A673 (cell line): ENCODE data around the gene KRTAP1-5. TPM values are rescaled to one million over a fixed set of nuclear protein-coding genes. Genes with fewer than 3 reads are reported as not detected.

Experiments used
- BruUV-seq: library from RNA; stranded (reverse); fragments of 400-500 nt; replicated peaks from 2 replicates; lab custom pipeline; 2021; lab: Mats Ljungman, UMichigan
- CTCF ChIA-PET: fragments of 300-600 bp; sonication (Branson Sonifier 250); formaldehyde crosslinking; loops from one replicate; lab custom pipeline; 2022; ENCODE audit warnings: antibody characterized with exemption; lab: Charles Lee
- POLR2A ChIA-PET: fragments of 300-600 bp; sonication (Branson Sonifier 250); formaldehyde crosslinking; loops from one replicate; lab custom pipeline; 2022; ENCODE audit warnings: antibody characterized with exemption; ENCODE audit not compliant: low non-redundant PET; lab: Charles Lee
- DNase-seq: peaks from one replicate; pipeline ENCODE4 v3.0.0-alpha.2; 2015; ENCODE audit warnings: low spot score
- H3K27ac ChIP-seq: fragments of 200-600 bp; sonication (generic); 2 replicates; pipeline ENCODE4 v1.5.1; 2016; ENCODE audit warnings: mixed run types, low read depth, mild to moderate bottlenecking, mixed read lengths, antibody characterized with exemption, low read length; ENCODE audit not compliant: poor library complexity, severe bottlenecking
- H3K27me3 ChIP-seq: fragments of 200-600 bp; sonication (generic); replicated peaks from 2 replicates; pipeline ENCODE4 v1.6.1; 2017; ENCODE audit warnings: mixed run types, low read depth, mild to moderate bottlenecking, mixed read lengths, antibody characterized with exemption, low read length; ENCODE audit not compliant: insufficient read depth, poor library complexity
- H3K36me3 ChIP-seq: fragments of 200-600 bp; sonication (generic); 2 replicates; pipeline ENCODE4 v1.6.1; 2016; ENCODE audit warnings: mixed run types, mild to moderate bottlenecking, mixed read lengths, antibody characterized with exemption, low read length; ENCODE audit not compliant: insufficient read depth, poor library complexity, severe bottlenecking
- H3K4me1 ChIP-seq: fragments of 200-600 bp; sonication (generic); 2 replicates; pipeline ENCODE4 v1.6.1; 2017; ENCODE audit warnings: mixed run types, mild to moderate bottlenecking, mixed read lengths, antibody characterized with exemption, low read length; ENCODE audit not compliant: insufficient read depth, poor library complexity, severe bottlenecking
- H3K4me3 ChIP-seq: fragments of 200-600 bp; sonication (generic); 2 replicates; pipeline ENCODE4 v1.5.1; 2016; ENCODE audit warnings: low read depth, mixed run types, mild to moderate bottlenecking, mixed read lengths, low read length; ENCODE audit not compliant: poor library complexity, severe bottlenecking
- H3K9me3 ChIP-seq: fragments of 200-600 bp; sonication (generic); 2 replicates; pipeline ENCODE4 v1.6.1; 2016; ENCODE audit warnings: mixed run types, low read depth, mild to moderate bottlenecking, mixed read lengths, antibody characterized with exemption, low read length; ENCODE audit not compliant: poor library complexity, severe bottlenecking
- CTCF ChIP-seq: fragments of 300-800, 200-600 bp; sonication (generic); conservative IDR thresholded peaks from 2 replicates; pipeline ENCODE4 v1.5.1; 2017; ENCODE audit warnings: low read depth, mild to moderate bottlenecking, antibody characterized with exemption, low read length, moderate library complexity, mixed read lengths
- EZH2 ChIP-seq: fragments of 200-600 bp; sonication (generic); IDR thresholded peaks from 2 replicates; pipeline ENCODE4 v1.6.1; 2017; ENCODE audit warnings: borderline replicate concordance, low read depth, mild to moderate bottlenecking, mixed read lengths, antibody characterized with exemption, low read length; ENCODE audit not compliant: poor library complexity, severe bottlenecking
- intact Hi-C: fragments of 100-400 bp; cut with micrococcal nuclease; formaldehyde crosslinking; loops from one replicate; pipeline ENCODE4 v1.10.0; 2022; ENCODE audit not compliant: unreplicated experiment
- total RNA-seq: library from RNA; stranded (reverse); gene quantifications from 2 replicates; pipeline ENCODE4 v1.2.3, GENCODE V29; 2021

KRTAP1-5 gene
- total RNA-seq, 1 experiment from 2014 or later = not detected

GRCh38 chr17:41018541-41018940 is 8.5 kb downstream of the KRTAP1-5 start:
- Histone ChIP-seq H3K27ac (no peak overlapping the region), H3K4me3 (no peak overlapping the region), H3K36me3 (no peaks in the 10 kb centered on the region), H3K27me3 (no peaks in the 10 kb centered on the region), H3K9me3 (no peaks in the 10 kb centered on the region), H3K4me1 (no peaks in the 10 kb centered on the region)
- CTCF ChIA-PET = no interaction called here
- no peak for TF ChIP-seq CTCF
- intact Hi-C loops = no loop called here
- BruUV-seq = no TSS peak
- POLR2A ChIA-PET = no interaction called here
- no peak for DNase-seq

GRCh38 chr17:41016578-41017215 is 10.3 kb downstream of the KRTAP1-5 start:
- Histone ChIP-seq H3K4me1 (no peaks in the 10 kb centered on the region), H3K9me3 (no peaks in the 10 kb centered on the region), H3K27me3 (no peaks in the 10 kb centered on the region), H3K4me3 (no peak overlapping the region), H3K27ac (no peak overlapping the region), H3K36me3 (no peaks in the 10 kb centered on the region)
- intact Hi-C loops = no loop called here
- POLR2A ChIA-PET = no interaction called here
- no TSS peak for BruUV-seq
- DNase-seq = no peak
- CTCF ChIA-PET = no interaction called here
- TF ChIP-seq EZH2 (no peak), CTCF (no peak)

GRCh38 chr17:41015454-41015853 is 11.6 kb downstream of the KRTAP1-5 start:
- Histone ChIP-seq H3K4me1 (no peaks in the 10 kb centered on the region), H3K4me3 (no peak overlapping the region), H3K27me3 (no peaks in the 10 kb centered on the region), H3K9me3 (no peaks in the 10 kb centered on the region), H3K36me3 (no peaks in the 10 kb centered on the region), H3K27ac (no peak overlapping the region)
- ChIA-PET POLR2A (no interaction called here), CTCF (no interaction called here)
- no peak for TF ChIP-seq CTCF
- no peak for TF ChIP-seq EZH2
- intact Hi-C loops = no loop called here
- no peak for DNase-seq
- BruUV-seq = no TSS peak
